ENCODE results near the gene SPTB.
A peak's percentile ranks its signal among the peaks of the same experiment; 100 is the strongest.

DNA sequence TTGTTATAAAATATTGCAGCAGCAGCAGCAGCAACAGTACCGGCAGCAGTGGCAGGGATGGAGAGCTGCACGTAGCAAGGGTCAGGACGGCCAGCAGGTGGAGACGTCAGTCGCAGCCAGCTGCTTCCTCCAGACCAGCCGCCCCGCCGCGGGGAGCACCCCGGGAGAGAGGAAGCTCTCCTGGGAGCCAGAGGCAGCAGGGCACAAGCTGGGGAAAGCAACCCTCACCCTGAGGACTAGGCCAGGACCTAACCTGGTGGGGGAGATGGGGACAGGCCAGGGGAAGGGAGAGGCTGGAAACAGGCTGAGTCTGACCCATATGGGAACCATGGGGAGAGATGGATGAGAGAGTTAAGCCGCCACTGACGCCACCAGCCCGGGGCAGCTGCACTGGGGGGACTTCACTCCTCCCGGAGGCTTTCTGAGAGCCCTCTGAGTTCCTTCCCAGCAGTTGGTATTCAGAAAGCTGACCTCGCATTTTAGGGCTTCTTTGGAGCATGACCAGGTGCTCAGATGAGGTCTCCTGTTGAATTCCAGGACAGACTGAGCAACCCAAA, 56.3 kb downstream of the SPTB start:
- TF ChIP-seq EZH2 (IDR thresholded peaks at IDR 0.05; ENCODE audit: low read length), result no peak
- TF ChIP-seq, protein P1, sequence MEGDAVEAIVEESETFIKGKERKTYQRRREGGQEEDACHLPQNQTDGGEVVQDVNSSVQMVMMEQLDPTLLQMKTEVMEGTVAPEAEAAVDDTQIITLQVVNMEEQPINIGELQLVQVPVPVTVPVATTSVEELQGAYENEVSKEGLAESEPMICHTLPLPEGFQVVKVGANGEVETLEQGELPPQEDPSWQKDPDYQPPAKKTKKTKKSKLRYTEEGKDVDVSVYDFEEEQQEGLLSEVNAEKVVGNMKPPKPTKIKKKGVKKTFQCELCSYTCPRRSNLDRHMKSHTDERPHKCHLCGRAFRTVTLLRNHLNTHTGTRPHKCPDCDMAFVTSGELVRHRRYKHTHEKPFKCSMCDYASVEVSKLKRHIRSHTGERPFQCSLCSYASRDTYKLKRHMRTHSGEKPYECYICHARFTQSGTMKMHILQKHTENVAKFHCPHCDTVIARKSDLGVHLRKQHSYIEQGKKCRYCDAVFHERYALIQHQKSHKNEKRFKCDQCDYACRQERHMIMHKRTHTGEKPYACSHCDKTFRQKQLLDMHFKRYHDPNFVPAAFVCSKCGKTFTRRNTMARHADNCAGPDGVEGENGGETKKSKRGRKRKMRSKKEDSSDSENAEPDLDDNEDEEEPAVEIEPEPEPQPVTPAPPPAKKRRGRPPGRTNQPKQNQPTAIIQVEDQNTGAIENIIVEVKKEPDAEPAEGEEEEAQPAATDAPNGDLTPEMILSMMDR (optimal IDR thresholded peaks at IDR 0.05 in 1 of 3, IDR thresholded peaks at IDR 0.05 in 1 of 3, conservative IDR thresholded peaks at IDR 0.05 in 1 of 3; ENCODE audit: extremely low read depth in 1 of 3, insufficient read depth in 2 of 3, low read length in 3 of 3), result peak; percentile 68 to 92 (median 87)

All from keratinocyte (primary cell).